ENCODE results near the gene CYP1A2.

GRCh38 chr15:74727727-74728126, 20.9 kb upstream of the CYP1A2 start:
- TF ChIP-seq MAX (IDR thresholded peaks at IDR 0.05) (no peak), CEBPB (IDR thresholded peaks at IDR 0.05) (no peak)

Data from Ishikawa (cell line).